Measurements from ENCODE around the gene SLC12A3. TPM values are rescaled to one million over a fixed set of nuclear protein-coding genes. Genes with fewer than 3 reads are reported as not detected.
A peak's percentile ranks its signal among the peaks of the same experiment; 100 is the strongest.

SLC12A3 gene
- polyA plus RNA-seq, 6 donors from 2014 or later: 0.10 to 0.57 (median 0.26) TPM; not detected in 3

GRCh38 chr16:56892705-56893104 is 27.7 kb downstream of the SLC12A3 start:
- DNase-seq (no peak), ATAC-seq (ENCODE audit: low read depth in 2 of 2) (no peak)
- peaks cover 0 to 2% (median 0%) of the 10 kb centered on the region in 7 donors for H3K9me3 Mint-ChIP-seq
- H3K27me3 Mint-ChIP-seq: no peaks in the 10 kb centered on the region
- no peaks in the 10 kb centered on the region for H3K36me3 Mint-ChIP-seq
- H3K4me3 Mint-ChIP-seq: no peak overlapping the region
- H3K27ac Mint-ChIP-seq: no peak overlapping the region
- peaks cover 19 to 31% (median 29%) of the 10 kb centered on the region in 3 donors for H3K4me1 Mint-ChIP-seq

- ATAC-seq (ENCODE audit: low read depth in 2 of 2) (no peak), DNase-seq (no peak)
- no peaks in the 10 kb centered on the region for H3K27me3 Mint-ChIP-seq
- no peaks in the 10 kb centered on the region for H3K36me3 Mint-ChIP-seq
- H3K4me3 Mint-ChIP-seq: no peak overlapping the region
- H3K9me3 Mint-ChIP-seq: peaks cover 0 to 2% (median 0%) of the 10 kb centered on the region in 7 donors
- H3K4me1 Mint-ChIP-seq: peaks cover 12 to 32% (median 28%) of the 10 kb centered on the region in 3 donors
- no peak overlapping the region for H3K27ac Mint-ChIP-seq
These were observed 29.4 kb downstream of the SLC12A3 start for GRCh38 chr16:56894331-56894917.

GRCh38 chr16:56895813-56896212 is 30.8 kb downstream of the SLC12A3 start:
- Mint-ChIP-seq H3K4me3 (no peak overlapping the region), H3K9me3 (peaks cover 0 to 2% (median 0%) of the 10 kb centered on the region in 7 donors), H3K36me3 (no peaks in the 10 kb centered on the region), H3K27ac (peak overlapping the region in 1 of 6 donors; percentile 68), H3K27me3 (peaks cover 0 to 1% (median 0%) of the 10 kb centered on the region in 3 donors), H3K4me1 (peaks cover 21 to 41% (median 31%) of the 10 kb centered on the region in 3 donors)
- ATAC-seq (ENCODE audit: low read depth in 2 of 2) (no peak), DNase-seq (no peak)

DNA sequence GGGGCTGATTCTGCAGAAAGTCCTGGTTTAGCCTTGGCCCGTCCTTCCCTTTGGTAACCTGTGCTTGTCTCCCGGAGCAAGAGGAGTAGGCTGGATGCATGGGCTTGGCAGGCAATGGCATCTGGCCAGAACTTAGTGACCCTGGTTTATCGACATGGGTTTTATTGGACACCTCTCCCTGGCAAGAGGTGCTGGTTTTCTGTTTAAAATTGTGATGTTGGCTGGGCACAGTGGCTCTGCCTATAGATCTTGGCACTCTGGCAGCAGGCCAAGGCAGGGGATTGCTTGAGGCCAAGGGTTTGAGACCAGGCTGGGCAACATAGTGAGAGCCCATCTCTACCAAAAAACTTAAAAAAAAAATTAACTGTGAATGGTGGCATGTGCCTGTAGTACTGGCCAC is 31.2 kb downstream of the SLC12A3 start:
- DNase-seq (no peak), ATAC-seq (ENCODE audit: low read depth in 2 of 2) (no peak)
- H3K4me3 Mint-ChIP-seq: no peak overlapping the region
- H3K9me3 Mint-ChIP-seq: peaks cover 0 to 2% (median 0%) of the 10 kb centered on the region in 7 donors
- peak overlapping the region in 3 of 6 donors; percentile 6 to 82 (median 39) for H3K27ac Mint-ChIP-seq
- peaks cover 26 to 45% (median 35%) of the 10 kb centered on the region in 3 donors for H3K4me1 Mint-ChIP-seq
- H3K27me3 Mint-ChIP-seq: peaks cover 0 to 5% (median 0%) of the 10 kb centered on the region in 3 donors
- no peaks in the 10 kb centered on the region for H3K36me3 Mint-ChIP-seq

- DNase-seq (no peak), ATAC-seq (ENCODE audit: low read depth in 2 of 2) (no peak)
- peaks cover 0 to 2% (median 0%) of the 10 kb centered on the region in 7 donors for H3K9me3 Mint-ChIP-seq
- peak overlapping the region in 4 of 6 donors; percentile 24 to 89 (median 67) for H3K27ac Mint-ChIP-seq
- H3K27me3 Mint-ChIP-seq: peaks cover 0 to 6% (median 0%) of the 10 kb centered on the region in 3 donors
- H3K4me3 Mint-ChIP-seq: peak overlapping the region in 1 of 8 donors; percentile 76
- no peaks in the 10 kb centered on the region for H3K36me3 Mint-ChIP-seq
- H3K4me1 Mint-ChIP-seq: peaks cover 26 to 49% (median 43%) of the 10 kb centered on the region in 3 donors
These were observed 32.2 kb downstream of the SLC12A3 start for GRCh38 chr16:56897026-56897799.

GRCh38 chr16:56898847-56899246 is 33.8 kb downstream of the SLC12A3 start:
- Mint-ChIP-seq H3K4me3 (peak overlapping the region in 2 of 8 donors; percentile 17 to 44), H3K9me3 (no peaks in the 10 kb centered on the region), H3K4me1 (peaks cover 26 to 49% (median 46%) of the 10 kb centered on the region in 3 donors), H3K36me3 (no peaks in the 10 kb centered on the region), H3K27ac (peak overlapping the region in 3 of 6 donors; percentile 24 to 92 (median 81)), H3K27me3 (peaks cover 0 to 6% (median 0%) of the 10 kb centered on the region in 3 donors)
- DNase-seq (no peak), ATAC-seq (ENCODE audit: low read depth in 2 of 2) (no peak)

GRCh38 chr16:56903866-56904265 is 38.9 kb downstream of the SLC12A3 start:
- DNase-seq (no peak), ATAC-seq (ENCODE audit: low read depth in 2 of 2) (no peak)
- Mint-ChIP-seq H3K9me3 (peaks cover 0 to 4% (median 0%) of the 10 kb centered on the region in 7 donors), H3K27ac (peak overlapping the region in 2 of 6 donors; percentile 52 to 83), H3K4me3 (no peak overlapping the region), H3K4me1 (peaks cover 19 to 32% (median 31%) of the 10 kb centered on the region in 3 donors), H3K27me3 (peaks cover 0 to 6% (median 0%) of the 10 kb centered on the region in 3 donors), H3K36me3 (no peaks in the 10 kb centered on the region)

GRCh38 chr16:56907401-56907800 is 42.4 kb downstream of the SLC12A3 start:
- peak overlapping the region in 3 of 6 donors; percentile 45 to 85 (median 72) for H3K27ac Mint-ChIP-seq
- no peak overlapping the region for H3K4me3 Mint-ChIP-seq
- no peak for ATAC-seq (ENCODE audit: low read depth in 2 of 2)
- H3K9me3 Mint-ChIP-seq: peaks cover 0 to 4% (median 0%) of the 10 kb centered on the region in 7 donors
- DNase-seq: no peak
- peaks cover 24 to 38% (median 33%) of the 10 kb centered on the region in 3 donors for H3K4me1 Mint-ChIP-seq
- no peaks in the 10 kb centered on the region for H3K36me3 Mint-ChIP-seq
- H3K27me3 Mint-ChIP-seq: no peaks in the 10 kb centered on the region

GRCh38 chr16:56909527-56909979 is 44.5 kb downstream of the SLC12A3 start:
- Mint-ChIP-seq H3K9me3 (peaks cover 0 to 4% (median 0%) of the 10 kb centered on the region in 7 donors), H3K4me3 (peak overlapping the region in 1 of 8 donors; percentile 67), H3K27ac (peak overlapping the region; percentile 70 to 100 (median 100)), H3K27me3 (no peaks in the 10 kb centered on the region), H3K36me3 (no peaks in the 10 kb centered on the region), H3K4me1 (peaks cover 43 to 56% (median 55%) of the 10 kb centered on the region in 3 donors)
- DNase-seq (no peak), ATAC-seq (ENCODE audit: low read depth in 2 of 2) (no peak)

GRCh38 chr16:56910112-56910511 is 45.1 kb downstream of the SLC12A3 start:
- DNase-seq (no peak), ATAC-seq (ENCODE audit: low read depth in 2 of 2) (no peak)
- peak overlapping the region in 4 of 8 donors; percentile 15 to 91 (median 58) for H3K4me3 Mint-ChIP-seq
- no peaks in the 10 kb centered on the region for H3K36me3 Mint-ChIP-seq
- peak overlapping the region; percentile 99 to 100 (median 100) for H3K27ac Mint-ChIP-seq
- H3K9me3 Mint-ChIP-seq: peaks cover 0 to 5% (median 0%) of the 10 kb centered on the region in 7 donors
- H3K4me1 Mint-ChIP-seq: peaks cover 46 to 62% (median 60%) of the 10 kb centered on the region in 3 donors
- no peaks in the 10 kb centered on the region for H3K27me3 Mint-ChIP-seq

- Mint-ChIP-seq H3K9me3 (peaks cover 0 to 5% (median 0%) of the 10 kb centered on the region in 7 donors), H3K27ac (peak overlapping the region; percentile 99 to 100 (median 100)), H3K27me3 (no peaks in the 10 kb centered on the region), H3K36me3 (no peaks in the 10 kb centered on the region), H3K4me3 (peak overlapping the region; percentile 48 to 91 (median 82)), H3K4me1 (peaks cover 47 to 66% (median 62%) of the 10 kb centered on the region in 3 donors)
- DNase-seq (no peak), ATAC-seq (ENCODE audit: low read depth in 2 of 2) (no peak)
These were observed 45.9 kb downstream of the SLC12A3 start for GRCh38 chr16:56910654-56911539.

DNA sequence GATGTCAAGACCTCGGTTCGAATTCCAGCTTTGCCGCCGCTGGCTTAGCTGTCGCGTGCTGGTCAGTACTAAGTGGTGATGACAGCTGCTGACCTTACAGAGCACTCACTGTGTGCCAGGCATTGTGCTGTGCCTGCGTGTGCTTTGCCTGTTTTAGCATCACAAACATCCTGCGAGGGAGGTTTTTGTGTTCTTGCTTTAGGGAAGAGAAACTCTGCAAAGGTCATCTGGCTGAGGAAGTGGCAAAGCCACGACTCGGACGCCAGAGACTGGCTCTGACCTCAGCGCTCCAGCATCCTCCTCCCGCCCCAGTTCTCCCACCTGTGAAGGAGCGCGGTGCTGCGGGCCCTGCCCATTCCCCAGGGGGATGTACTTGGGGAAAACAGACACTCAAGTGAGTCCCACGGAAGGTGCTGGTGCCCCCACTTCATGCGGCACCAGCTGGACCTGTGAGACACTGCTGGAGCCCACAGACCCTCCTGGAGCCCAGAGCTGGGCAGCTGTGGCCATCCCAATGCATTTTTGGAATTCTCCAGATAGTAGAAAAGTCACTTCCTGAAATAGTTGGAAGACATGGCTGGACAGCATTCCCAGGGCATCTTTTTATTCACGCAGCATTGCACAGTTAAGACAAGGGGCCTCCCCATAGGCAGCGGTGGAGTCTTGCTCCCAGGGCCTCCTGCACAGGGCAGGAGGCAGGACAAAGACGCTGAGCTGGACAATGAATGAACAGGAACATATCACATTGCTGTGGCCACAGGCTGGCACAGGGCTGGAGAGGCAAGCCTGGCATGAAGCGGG is 47.0 kb downstream of the SLC12A3 start:
- H3K4me3 Mint-ChIP-seq: peak overlapping the region; percentile 39 to 91 (median 82)
- peak; percentile 79 to 83 for ATAC-seq (ENCODE audit: low read depth in 2 of 2)
- peaks cover 0 to 6% (median 0%) of the 10 kb centered on the region in 7 donors for H3K9me3 Mint-ChIP-seq
- H3K27me3 Mint-ChIP-seq: no peaks in the 10 kb centered on the region
- peak; percentile 88 for DNase-seq
- H3K4me1 Mint-ChIP-seq: peaks cover 56 to 77% (median 73%) of the 10 kb centered on the region in 3 donors
- peaks cover under 1 to 3% of the 10 kb centered on the region in 2 donors for H3K36me3 Mint-ChIP-seq
- peak overlapping the region; percentile 99 to 100 (median 100) for H3K27ac Mint-ChIP-seq

Measured in naive B cell (primary cell).